ENCODE data around the gene NLK. TPM values are rescaled to one million over a fixed set of nuclear protein-coding genes. Genes with fewer than 3 reads are reported as not detected.
"Not testable (repeated sequence)": the region's sequence is repeated elsewhere in the genome, so short reads cannot be mapped to it uniquely, and the experiment has no call there.

NLK gene
- total RNA-seq, 1 donor from 2014 or later, result 31.9 TPM

DNA sequence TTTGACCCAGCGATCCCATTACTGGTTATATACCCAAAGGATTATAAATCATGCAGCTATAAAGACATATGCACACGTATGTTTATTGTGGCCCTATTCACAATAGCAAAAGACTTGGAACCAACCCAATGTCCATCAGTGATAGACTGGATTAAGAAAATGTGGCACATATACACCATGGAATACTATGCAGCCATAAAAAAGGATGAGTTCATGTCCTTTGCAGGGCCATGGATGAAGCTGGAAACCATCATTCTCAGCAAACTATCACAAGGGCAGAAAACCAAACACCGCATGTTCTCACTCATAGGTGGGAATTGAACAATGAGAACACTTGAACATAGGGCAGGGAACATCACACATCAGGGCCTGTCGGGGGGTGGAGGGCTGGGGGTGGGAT lies 112.9 kb downstream of the NLK start:
- not testable (repeated sequence) for DNase-seq (ENCODE audit: low read depth in 2 of 2)

DNA sequence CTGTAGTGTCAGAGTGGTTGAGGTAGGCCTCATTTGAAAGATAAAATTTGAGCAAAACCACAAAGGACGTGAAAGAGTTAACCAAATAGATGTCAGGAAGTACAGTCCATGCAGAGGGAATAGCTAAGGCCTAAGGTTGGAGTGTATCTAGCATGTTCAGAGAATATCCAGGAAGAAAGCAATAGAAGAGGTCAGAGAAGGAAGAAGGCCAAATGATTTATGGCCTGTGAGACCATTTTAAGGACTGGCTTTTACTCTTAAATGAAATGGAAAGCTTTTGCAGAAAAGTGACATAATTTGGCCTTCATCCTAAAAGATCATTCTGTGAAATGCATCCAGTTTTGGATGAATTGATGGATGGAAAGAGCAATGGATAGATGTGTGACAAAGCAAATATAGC lies 116.5 kb downstream of the NLK start:
- no peak for DNase-seq (ENCODE audit: low read depth in 2 of 2)

- DNase-seq (ENCODE audit: low read depth in 2 of 2), result no peak
These were observed 117.4 kb downstream of the NLK start for GRCh38 chr17:28159924-28160323.

DNA sequence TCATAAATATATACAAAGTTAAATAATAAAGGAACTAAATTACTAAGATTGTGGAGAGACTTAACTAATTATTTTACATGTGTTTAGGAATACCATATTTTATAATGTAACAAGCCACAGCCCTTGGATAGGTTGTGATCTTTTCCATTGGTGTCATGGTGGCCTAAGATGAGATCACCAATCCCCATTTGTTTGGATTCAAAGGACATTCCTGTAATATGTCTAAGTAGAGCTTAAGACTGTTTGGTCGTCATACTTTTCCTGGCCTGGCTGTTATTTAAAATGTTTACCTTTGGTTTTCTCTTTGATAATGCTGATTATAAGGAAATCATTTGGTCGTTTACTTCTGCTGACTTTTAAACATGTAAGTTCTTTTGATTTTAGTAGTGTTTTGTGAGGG lies 118.1 kb downstream of the NLK start:
- DNase-seq (ENCODE audit: low read depth in 2 of 2), result no peak

DNA sequence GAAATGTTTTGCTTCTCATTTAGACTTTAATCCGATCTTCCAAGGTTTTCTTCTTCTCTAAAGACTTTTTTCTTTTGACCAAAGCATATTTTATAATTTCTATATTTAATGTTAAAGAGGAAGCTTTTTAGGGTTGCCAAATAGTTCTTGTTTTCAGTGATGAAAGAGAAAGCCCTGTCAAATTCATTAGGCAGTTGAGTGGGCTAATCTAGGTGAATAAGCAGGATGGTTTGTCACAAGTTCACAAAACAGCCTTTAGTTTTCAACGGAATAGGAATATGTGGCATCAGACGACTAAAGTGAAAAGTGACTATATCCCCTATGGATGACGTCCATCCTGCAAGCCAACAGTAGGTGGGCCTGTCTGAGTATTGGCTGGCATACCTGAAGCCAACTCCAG lies 118.8 kb downstream of the NLK start:
- no peak for DNase-seq (ENCODE audit: low read depth in 2 of 2)

DNA sequence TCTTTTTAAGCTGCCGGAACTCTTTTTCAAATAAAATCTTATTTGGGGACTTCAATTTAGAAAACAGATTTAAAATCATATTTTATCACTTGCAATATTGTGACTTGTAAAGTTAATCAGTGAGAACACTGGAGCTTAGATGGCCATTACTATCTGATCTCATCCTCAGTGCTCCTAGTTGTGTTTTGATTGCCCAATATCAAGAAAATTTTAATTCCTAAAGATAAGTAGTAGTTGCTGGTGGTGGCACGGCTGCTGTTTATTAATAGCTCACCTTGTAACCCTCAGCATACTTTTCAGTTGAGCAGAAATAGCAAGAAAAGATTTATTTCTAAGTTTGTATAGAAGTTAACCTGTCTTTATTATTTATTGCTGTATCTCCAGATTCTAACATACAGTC lies 124.0 kb downstream of the NLK start:
- no peak for DNase-seq (ENCODE audit: low read depth in 2 of 2)

DNA sequence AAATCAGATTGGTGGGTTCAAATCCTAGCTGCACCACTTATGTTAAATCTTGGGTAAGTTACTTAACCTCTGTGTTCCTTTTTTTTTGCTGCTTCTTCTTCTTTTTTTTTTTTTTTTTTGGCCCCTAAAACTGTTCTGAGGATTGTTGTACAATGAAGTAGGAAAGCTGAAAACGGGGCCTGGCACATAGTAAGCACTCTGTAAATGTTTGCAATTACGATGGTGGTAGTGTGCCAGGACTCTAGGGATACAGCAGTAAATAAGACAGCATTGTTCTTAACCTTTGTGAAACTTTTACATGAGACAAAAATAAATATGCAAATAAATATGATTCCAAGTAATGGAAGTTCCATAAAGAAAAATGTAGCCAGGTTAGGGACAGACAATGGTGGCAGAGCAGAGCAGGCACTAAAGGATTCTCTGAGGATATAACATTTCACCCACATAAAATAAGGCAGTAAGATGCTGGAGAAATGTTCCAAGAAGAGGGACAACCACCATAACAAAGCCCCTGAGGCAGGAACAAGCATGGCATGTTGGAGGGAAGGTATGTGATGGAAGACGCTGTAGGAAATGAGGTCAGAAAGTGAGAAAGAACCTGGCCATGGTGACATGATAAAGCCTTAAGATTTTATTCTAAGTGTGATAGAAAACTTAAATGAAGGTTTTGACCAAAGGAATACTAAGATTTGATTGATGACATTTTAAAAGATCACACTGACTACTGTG lies 127.3 kb downstream of the NLK start:
- no peak for DNase-seq (ENCODE audit: low read depth in 2 of 2)

DNA sequence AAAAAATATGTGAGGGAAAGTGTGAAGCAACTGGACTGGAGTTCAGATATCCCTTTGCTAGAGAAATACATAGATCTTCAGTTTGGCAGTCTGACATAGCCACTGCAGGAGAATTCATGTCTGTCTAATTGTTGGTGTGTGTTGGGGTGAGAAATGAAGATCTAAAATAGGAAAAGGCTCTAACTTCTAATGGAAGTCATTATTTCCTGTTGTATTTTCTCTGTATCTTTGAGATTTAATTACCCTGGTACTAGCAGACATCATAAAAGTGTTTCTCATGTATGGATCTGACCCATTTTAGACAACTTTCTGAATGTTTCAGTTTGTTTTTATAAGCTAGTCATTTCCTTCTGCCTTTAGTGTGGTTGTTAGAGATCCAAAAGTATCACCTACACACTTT lies 128.3 kb downstream of the NLK start:
- peak in 1 of 2 donors; percentile 41 for DNase-seq (ENCODE audit: low read depth in 2 of 2)

DNA sequence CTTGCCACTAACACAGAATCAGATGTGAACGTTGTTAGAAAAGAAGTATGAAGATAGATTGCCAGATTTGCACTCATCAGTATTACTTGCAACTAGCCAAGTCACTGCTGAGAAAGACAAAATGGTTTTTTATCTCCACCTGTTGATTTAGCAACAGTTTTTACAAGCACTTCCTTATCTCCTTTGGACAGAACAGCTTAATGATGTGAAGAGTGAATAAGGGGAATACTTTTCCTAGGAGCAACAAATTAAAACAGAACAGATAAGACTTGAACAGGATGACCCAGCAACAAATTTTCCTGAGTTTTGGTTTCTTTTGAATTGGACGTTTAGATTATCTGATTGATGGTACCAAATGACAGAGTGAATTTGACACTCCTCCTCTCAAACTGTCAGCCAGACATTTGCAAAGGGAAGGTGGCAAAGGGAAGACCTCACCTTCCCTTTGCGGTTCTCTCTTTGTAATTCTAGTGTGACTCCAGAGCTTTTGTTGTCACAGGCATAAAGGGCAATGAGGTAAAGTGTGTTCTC lies 130.6 kb downstream of the NLK start:
- peak; percentile 13 to 16 for DNase-seq (ENCODE audit: low read depth in 2 of 2)

GRCh38 chr17:28173801-28174200 lies 131.3 kb downstream of the NLK start:
- DNase-seq (ENCODE audit: low read depth in 2 of 2), result peak; percentile 49 to 89

DNA sequence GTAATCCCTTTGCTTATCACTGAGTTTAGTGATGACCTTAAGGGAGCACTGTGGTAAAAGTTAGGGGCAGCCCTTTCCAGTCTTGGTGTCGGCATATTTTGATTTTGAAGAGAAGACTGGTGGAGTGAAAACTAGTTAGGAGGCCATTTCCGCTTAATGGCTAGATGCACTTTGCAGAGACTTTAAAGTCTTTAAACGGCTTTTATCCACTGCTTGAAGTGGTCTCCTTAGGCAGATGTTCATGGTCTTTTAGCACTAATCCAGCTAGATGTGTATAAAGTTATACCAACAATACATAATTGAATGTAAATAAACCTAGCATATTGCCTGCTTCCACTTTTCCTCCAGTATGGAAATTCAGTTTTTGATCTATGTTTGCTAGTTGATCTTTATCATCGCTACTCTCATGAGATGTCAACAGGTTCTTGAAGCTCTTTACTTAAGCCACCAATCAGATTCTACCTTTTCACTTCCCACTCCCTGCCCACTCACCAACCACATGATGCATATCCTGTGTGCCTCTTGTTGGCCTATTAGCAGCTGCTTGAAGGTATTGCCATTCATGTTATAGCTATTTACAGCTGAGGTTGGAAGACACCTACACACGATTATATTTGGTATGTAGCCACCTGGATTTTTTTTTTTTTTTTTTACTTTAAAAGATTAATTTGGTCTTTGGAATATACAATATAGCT lies 132.0 kb downstream of the NLK start:
- peak in 1 of 2 donors; percentile 37 for DNase-seq (ENCODE audit: low read depth in 2 of 2)

GRCh38 chr17:28177351-28177750 lies 134.9 kb downstream of the NLK start:
- peak in 1 of 2 donors; percentile 60 for DNase-seq (ENCODE audit: low read depth in 2 of 2)

DNA sequence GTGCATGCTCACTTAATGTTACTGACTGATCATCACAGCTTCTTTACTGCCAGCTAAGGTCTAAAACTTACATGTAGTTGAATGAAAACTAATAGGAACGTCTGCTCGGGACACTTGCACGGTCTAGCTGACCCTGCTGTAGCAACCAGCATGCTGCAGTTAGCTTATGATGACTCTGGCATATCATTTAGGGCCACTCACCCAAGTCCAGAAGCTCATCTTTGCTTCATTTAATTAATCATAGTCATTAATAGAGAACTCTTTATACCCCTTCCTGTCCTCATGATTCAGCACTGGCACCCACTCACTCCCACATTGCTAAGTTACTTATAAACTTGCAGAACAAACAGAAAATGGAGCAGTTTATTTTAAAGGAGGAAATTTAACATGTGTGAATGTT lies 136.3 kb downstream of the NLK start:
- DNase-seq (ENCODE audit: low read depth in 2 of 2), result no peak

DNA sequence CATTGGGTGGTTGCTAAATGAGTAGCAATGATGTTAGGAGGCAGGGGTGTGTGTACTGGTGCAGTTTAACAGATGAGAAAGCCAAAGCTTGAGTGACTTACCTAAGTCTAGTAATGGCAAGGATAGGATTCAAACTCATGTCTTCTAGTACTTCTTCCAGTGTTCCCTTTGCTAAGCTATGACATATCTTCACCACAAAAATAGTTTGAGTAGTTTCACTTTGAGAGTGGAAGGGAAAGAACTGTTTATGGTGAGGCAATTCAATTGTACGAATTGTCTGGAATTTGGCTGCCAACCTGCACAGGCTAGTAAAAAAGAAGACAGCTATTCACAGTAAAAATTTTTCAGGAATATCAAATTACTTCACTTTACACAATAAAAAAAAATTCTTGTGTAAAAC lies 138.0 kb downstream of the NLK start:
- peak; percentile 15 to 20 for DNase-seq (ENCODE audit: low read depth in 2 of 2)

DNA sequence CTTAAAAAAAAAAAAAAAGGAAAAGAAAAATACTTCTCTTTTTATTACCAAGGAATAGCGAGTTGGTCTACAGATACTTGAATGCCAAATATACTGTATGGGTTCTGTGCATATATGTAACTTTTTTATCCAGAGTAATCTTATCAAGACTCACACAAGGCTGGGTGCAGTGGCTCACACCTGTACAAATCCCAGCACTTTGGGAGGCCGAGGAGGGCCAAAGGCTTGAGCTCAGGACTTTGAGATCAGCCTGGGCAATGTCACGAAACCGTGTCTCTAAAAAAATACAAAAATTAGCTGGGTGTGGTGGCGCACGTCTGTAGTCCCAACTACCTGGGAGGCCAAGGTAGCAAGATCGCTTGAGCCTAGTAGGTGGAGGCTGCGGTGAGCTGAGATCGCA lies 139.1 kb downstream of the NLK start:
- no peak for DNase-seq (ENCODE audit: low read depth in 2 of 2)

GRCh38 chr17:28182559-28182958 lies 140.1 kb downstream of the NLK start:
- no peak for DNase-seq (ENCODE audit: low read depth in 2 of 2)

DNA sequence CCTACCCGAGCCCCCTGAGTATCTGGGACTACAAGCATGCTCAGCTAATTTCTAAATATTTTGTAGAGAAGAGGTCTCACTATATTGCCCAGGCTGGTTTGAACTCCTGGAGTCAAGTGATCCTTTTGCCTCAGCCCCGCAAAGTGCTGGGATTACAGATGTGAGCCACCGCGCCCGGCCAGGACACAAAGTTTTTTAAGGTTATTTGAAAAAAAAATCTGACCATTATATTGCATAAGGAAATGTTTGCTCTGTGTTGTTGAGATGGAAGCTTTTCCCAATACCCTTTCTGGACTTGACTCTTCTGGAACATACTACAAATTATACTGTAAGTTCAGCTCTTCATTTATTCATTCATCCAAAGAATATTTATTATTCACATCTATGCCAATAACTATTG lies 143.2 kb downstream of the NLK start:
- no peak for DNase-seq (ENCODE audit: low read depth in 2 of 2)

GRCh38 chr17:28186472-28186871 lies 144.0 kb downstream of the NLK start:
- DNase-seq (ENCODE audit: low read depth in 2 of 2), result not testable (repeated sequence)

DNA sequence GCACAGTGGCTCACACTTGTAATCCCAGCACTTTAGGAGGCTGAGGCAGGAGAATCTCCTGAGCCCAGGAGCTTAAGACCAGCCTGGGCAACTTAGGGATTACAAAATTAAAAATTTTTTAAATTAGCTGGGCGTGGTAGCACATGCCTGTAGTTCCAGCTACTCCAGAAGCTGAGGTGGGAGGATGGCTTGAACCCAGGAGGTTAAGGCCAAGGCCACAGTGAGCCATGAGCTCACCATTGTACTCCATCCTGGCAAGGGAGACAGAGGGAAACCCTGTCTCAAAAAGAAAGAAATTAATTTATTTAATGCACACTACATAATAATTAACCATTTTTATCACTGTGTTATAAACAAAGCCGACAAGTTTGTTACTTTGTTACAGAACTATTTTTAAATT lies 145.5 kb downstream of the NLK start:
- no peak for DNase-seq (ENCODE audit: low read depth in 2 of 2)

DNA sequence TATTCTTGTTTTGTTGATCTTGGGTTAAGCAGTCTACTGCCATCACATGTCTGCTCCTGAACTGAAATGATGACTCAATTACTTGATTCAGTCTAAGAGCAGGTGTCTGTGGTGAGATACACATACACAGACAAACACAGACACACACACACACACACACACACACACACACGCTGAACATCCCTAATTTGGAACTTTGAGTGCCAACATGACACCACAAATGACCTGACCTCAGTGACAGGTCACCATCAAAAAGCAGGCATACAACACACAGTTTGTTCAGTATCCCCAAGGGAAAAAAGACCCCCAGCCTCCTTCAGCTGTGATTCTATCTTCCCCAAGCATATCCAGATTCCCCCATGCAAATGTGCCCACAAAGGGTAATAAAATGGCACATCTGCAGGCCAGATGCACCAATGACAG lies 146.4 kb downstream of the NLK start:
- DNase-seq (ENCODE audit: low read depth in 2 of 2), result peak in 1 of 2 donors; percentile 23

GRCh38 chr17:28189667-28190066 lies 147.2 kb downstream of the NLK start:
- no peak for DNase-seq (ENCODE audit: low read depth in 2 of 2)

GRCh38 chr17:28191018-28191417 lies 148.5 kb downstream of the NLK start:
- peak in 1 of 2 donors; percentile 13 for DNase-seq (ENCODE audit: low read depth in 2 of 2)

GRCh38 chr17:28193241-28193640 lies 150.8 kb downstream of the NLK start:
- peak in 1 of 2 donors; percentile 13 for DNase-seq (ENCODE audit: low read depth in 2 of 2)
